IgD-negative memory B cell (primary cell): ENCODE measurements around the gene TARS2. TPM values are rescaled to one million over a fixed set of nuclear protein-coding genes. Genes with fewer than 3 reads are reported as not detected.
A peak's percentile ranks its signal among the peaks of the same experiment; 100 is the strongest.

Experiments used
- H3K27ac Mint-ChIP-seq, 3 donors: one replicate each; pipeline ENCODE4 v1.8.0; 2020 to 2022; ENCODE audit warnings: mild to moderate bottlenecking in 3 of 3, mixed read lengths in 3 of 3, moderate library complexity in 1 of 3
- H3K27me3 Mint-ChIP-seq: one replicate; pipeline ENCODE4 v1.8.0; 2021; ENCODE audit warnings: mixed read lengths
- H3K36me3 Mint-ChIP-seq: one replicate; pipeline ENCODE4 v1.8.0; 2020; ENCODE audit warnings: mild to moderate bottlenecking, mixed read lengths
- H3K4me1 Mint-ChIP-seq, 3 donors: one replicate each; pipeline ENCODE4 v1.8.0; 2020 to 2022; ENCODE audit warnings: mixed read lengths in 3 of 3, mild to moderate bottlenecking in 1 of 3
- H3K4me3 Mint-ChIP-seq, 4 donors: one replicate each; pipeline ENCODE4 v1.8.0; 2020 to 2022; ENCODE audit warnings: mild to moderate bottlenecking in 4 of 4, mixed read lengths in 4 of 4, moderate library complexity in 3 of 4
- H3K9me3 Mint-ChIP-seq, 3 donors: one replicate each; pipeline ENCODE4 v1.8.0; 2020 to 2021; ENCODE audit warnings: mixed read lengths in 3 of 3, mild to moderate bottlenecking in 1 of 3
- polyA plus RNA-seq: library from polyadenylated mRNA; unstranded; fragments of 300-500 nt; fragmentation: Illumina TruSeq; gene quantifications from one replicate; pipeline ENCODE4 v1.2.3, GENCODE V29; 2021

Gene TARS2, protein sequence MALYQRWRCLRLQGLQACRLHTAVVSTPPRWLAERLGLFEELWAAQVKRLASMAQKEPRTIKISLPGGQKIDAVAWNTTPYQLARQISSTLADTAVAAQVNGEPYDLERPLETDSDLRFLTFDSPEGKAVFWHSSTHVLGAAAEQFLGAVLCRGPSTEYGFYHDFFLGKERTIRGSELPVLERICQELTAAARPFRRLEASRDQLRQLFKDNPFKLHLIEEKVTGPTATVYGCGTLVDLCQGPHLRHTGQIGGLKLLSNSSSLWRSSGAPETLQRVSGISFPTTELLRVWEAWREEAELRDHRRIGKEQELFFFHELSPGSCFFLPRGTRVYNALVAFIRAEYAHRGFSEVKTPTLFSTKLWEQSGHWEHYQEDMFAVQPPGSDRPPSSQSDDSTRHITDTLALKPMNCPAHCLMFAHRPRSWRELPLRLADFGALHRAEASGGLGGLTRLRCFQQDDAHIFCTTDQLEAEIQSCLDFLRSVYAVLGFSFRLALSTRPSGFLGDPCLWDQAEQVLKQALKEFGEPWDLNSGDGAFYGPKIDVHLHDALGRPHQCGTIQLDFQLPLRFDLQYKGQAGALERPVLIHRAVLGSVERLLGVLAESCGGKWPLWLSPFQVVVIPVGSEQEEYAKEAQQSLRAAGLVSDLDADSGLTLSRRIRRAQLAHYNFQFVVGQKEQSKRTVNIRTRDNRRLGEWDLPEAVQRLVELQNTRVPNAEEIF
- polyA plus RNA-seq, result 37.4 TPM

DNA sequence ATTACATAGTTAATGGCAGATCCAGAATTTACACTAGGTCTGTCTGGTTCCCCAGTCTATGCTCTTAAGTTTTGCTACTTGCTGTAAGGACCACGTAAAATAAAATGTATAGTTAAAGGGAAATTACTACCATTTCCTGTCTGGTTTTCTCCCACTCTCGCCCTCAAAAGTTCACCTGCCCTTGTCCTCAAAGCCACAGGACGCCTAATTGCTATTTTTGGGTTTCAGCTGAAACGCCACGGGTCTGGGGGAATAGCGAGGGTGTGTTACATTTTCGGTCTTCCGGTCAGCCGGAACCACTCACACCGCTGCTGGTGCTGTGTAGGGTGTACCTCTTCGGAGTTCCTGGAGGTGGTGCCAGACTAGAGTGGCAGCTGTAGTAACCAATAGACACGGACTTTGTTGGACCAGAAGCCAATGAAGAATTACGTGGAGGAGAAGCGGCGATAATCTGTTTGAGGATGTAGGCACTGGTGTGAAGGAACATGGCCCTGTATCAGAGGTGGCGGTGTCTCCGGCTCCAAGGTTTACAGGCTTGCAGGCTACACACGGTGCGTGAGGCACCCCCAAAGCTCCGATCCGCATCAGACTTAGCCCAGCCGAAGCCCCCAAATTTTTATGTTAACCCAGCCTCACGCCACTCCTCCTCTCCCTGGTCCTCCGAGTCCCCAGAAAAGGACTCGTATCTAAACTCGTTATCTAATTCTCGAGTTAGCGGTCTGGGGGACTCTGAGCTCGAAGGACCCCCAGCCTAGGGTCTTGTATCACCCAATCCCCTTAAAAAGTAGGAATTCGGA is at the start of gene TARS2:
TSS of gene TARS2 (plus strand) at position 454 of the 797 bp plus-strand sequence. CDS start at position 486, 32 bp downstream.
- H3K9me3 Mint-ChIP-seq, result no peaks in the 10 kb centered on the region
- peak within 1 kb of the TSS; percentile 93 to 100 (median 98) for H3K4me3 Mint-ChIP-seq
- H3K4me1 Mint-ChIP-seq, result peaks cover 7 to 15% (median 13%) of the 10 kb centered on the region in 3 donors
- H3K27me3 Mint-ChIP-seq, result no peaks in the 10 kb centered on the region
- H3K27ac Mint-ChIP-seq, result peak within 1 kb of the TSS; percentile 67 to 99 (median 99)
- H3K36me3 Mint-ChIP-seq, result peaks cover 6% of the 10 kb centered on the region

DNA sequence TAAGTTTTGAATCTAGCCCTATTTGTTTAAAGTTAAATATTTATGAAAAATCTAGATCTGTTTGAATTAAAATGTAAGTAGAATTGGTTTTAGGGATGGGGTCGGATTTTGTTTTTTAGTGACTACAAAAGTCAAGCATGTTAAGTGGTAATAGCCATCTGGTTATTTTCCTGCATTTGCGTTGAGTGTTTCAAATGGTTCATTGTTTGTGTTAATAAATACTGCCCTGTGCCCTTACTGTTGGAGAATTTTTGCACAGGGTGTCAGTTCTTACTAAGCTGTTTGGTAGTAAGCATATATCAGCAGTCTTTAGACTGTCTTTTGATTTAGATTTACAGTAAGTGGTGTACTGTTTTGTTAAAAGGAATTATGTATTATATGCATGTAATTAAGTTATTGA is 46.1 kb upstream of the TARS2 start:
- H3K27ac Mint-ChIP-seq, result no peak overlapping the region
- peaks cover 8% of the 10 kb centered on the region for H3K36me3 Mint-ChIP-seq
- H3K4me3 Mint-ChIP-seq, result no peak overlapping the region
- no peaks in the 10 kb centered on the region for H3K9me3 Mint-ChIP-seq
- peaks cover 0 to 5% (median 0%) of the 10 kb centered on the region in 3 donors for H3K4me1 Mint-ChIP-seq
- H3K27me3 Mint-ChIP-seq, result no peaks in the 10 kb centered on the region

DNA sequence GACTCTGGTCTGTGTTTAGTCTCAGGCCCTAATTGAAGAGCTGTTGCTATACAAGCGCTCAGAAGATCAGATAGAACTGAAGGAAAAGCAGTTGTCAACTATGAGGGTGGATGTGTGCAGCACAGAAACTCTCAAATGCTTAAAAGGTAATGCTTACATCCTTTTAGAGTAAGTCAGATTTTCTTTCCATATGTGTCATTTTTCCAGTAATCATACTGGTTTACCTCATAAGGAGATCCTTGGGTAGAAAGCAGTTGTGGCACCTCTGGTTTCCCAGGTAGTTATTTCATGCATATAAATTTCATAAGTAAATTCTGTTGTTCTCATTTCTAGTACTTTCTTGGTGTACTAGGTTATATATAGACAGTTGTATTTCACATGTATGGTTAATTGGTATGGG is 43.0 kb upstream of the TARS2 start:
- H3K9me3 Mint-ChIP-seq, result no peaks in the 10 kb centered on the region
- H3K4me3 Mint-ChIP-seq, result no peak overlapping the region
- no peaks in the 10 kb centered on the region for H3K27me3 Mint-ChIP-seq
- peaks cover 0 to 4% (median 0%) of the 10 kb centered on the region in 3 donors for H3K4me1 Mint-ChIP-seq
- peaks cover 4% of the 10 kb centered on the region for H3K36me3 Mint-ChIP-seq
- H3K27ac Mint-ChIP-seq, result no peak overlapping the region

DNA sequence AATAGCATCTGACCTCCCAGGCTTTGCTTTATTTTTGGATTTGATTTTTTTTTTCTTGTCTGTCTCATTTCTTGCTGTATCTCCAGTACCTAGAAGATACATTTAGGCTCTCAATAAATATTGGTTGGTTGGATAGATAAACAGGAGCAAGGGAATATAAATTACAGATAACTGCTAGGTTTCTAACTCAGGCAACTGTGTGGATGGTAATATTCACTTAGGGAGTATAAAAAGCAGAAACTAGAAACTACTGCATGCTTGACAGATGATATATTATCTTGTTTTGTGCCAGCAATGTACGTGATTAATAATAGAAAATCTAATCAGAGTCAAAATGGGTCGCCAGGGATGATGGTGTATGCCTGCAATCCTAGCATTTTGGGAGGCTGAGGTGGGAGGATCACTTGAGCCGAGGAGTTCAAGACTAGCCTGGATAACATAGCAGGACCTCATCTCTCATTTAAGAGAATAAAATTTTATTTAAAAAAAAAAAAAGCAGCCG is 31.0 kb upstream of the TARS2 start:
- H3K9me3 Mint-ChIP-seq, result no peaks in the 10 kb centered on the region
- no peaks in the 10 kb centered on the region for H3K27me3 Mint-ChIP-seq
- H3K4me1 Mint-ChIP-seq, result peaks cover 0 to 2% (median 2%) of the 10 kb centered on the region in 3 donors
- H3K36me3 Mint-ChIP-seq, result no peaks in the 10 kb centered on the region
- no peak overlapping the region for H3K27ac Mint-ChIP-seq
- no peak overlapping the region for H3K4me3 Mint-ChIP-seq

DNA sequence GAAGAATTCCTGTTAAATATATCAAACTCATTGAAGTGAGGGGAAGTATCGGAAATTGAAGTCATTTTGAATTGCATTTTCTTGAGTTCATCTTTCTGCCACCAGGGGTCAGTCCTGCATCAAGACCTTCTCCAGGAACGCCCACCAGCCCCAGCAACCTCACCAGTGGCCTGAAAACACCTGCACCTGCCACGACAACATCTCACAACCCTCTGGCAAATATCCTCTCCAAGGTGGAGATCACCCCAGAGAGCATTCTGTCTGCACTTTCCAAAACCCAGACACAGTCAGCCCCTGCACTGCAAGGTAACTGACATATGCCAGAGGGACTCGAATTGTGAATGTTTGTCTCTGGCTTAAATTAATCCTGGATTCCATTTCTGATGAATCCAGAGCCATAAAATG is 22.8 kb upstream of the TARS2 start:
- H3K27ac Mint-ChIP-seq, result no peak overlapping the region
- peaks cover 3 to 5% (median 4%) of the 10 kb centered on the region in 3 donors for H3K4me1 Mint-ChIP-seq
- no peaks in the 10 kb centered on the region for H3K27me3 Mint-ChIP-seq
- no peak overlapping the region for H3K4me3 Mint-ChIP-seq
- no peaks in the 10 kb centered on the region for H3K9me3 Mint-ChIP-seq
- H3K36me3 Mint-ChIP-seq, result peaks cover 4% of the 10 kb centered on the region

DNA sequence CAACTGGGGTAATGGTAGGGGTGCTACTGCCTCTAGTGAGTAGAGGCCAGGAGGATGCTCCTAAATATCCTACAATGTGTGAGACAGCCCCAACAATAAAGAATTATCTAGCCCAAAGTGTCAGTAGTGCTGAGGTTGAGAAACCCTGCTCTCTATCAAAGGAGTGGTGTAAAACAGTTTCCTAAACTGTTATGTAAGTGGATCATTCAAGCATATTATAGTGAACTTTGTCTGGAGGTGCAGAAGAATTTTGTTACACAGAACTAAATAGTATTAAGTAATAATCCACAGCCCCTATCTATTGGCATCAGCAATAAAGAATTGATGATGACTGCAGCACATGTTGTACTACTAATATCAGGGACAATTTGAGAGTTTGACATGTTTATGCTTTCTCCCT is 20.3 kb upstream of the TARS2 start:
- peaks cover 3 to 5% (median 4%) of the 10 kb centered on the region in 3 donors for H3K4me1 Mint-ChIP-seq
- H3K4me3 Mint-ChIP-seq, result no peak overlapping the region
- H3K27me3 Mint-ChIP-seq, result no peaks in the 10 kb centered on the region
- no peaks in the 10 kb centered on the region for H3K9me3 Mint-ChIP-seq
- H3K27ac Mint-ChIP-seq, result peak overlapping the region in 1 of 3 donors; percentile 60
- peaks cover 5% of the 10 kb centered on the region for H3K36me3 Mint-ChIP-seq

DNA sequence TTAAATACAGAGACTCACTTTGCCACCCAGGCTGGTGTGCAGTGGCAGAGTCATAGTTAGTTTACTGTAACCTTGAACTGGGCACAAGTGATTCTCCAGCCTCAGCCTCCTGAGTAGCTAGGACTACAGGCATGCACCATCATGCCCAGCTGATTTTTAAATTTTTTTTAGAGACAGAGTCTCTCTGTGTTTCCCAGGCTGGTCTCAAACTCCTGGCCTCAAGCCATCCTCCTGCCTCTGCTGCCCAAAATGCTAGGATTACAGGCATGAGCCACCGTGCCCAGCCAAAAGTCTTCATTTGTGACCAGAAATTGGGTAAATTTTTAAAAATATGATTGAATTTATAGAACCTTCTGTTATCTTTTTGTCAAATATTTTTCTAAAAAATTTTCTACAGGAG is 17.9 kb upstream of the TARS2 start:
- H3K4me3 Mint-ChIP-seq, result no peak overlapping the region
- peaks cover 4% of the 10 kb centered on the region for H3K36me3 Mint-ChIP-seq

DNA sequence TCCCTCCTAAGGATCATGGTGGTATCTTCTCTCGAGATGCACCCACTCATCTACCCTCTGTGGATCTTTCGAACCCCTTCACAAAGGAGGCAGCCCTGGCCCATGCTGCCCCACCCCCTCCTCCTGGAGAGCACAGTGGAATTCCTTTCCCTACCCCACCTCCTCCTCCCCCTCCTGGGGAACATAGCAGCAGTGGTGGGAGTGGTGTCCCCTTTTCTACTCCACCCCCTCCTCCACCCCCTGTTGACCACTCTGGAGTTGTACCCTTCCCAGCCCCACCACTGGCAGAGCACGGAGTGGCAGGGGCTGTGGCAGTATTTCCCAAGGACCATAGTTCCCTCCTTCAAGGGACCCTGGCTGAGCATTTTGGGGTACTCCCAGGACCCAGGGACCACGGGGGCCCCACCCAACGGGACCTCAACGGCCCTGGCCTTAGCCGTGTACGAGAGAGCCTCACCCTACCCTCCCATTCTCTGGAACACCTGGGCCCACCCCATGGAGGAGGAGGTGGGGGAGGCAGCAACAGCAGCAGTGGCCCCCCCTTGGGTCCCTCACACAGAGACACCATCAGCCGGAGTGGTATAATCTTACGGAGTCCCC is 14.5 kb upstream of the TARS2 start:
- no peak overlapping the region for H3K4me3 Mint-ChIP-seq
- peak overlapping the region in 1 of 3 donors; percentile 87 for H3K27ac Mint-ChIP-seq
- H3K4me1 Mint-ChIP-seq, result peaks cover 0 to 2% (median 0%) of the 10 kb centered on the region in 3 donors
- H3K27me3 Mint-ChIP-seq, result no peaks in the 10 kb centered on the region
- H3K9me3 Mint-ChIP-seq, result no peaks in the 10 kb centered on the region
- H3K36me3 Mint-ChIP-seq, result peaks cover 2% of the 10 kb centered on the region

More for the DNA sequence above, 17.9 kb upstream of the TARS2 start:
- Mint-ChIP-seq H3K27me3 (no peaks in the 10 kb centered on the region), H3K27ac (no peak overlapping the region), H3K4me1 (peaks cover 2 to 3% (median 2%) of the 10 kb centered on the region in 3 donors), H3K9me3 (no peaks in the 10 kb centered on the region)

DNA sequence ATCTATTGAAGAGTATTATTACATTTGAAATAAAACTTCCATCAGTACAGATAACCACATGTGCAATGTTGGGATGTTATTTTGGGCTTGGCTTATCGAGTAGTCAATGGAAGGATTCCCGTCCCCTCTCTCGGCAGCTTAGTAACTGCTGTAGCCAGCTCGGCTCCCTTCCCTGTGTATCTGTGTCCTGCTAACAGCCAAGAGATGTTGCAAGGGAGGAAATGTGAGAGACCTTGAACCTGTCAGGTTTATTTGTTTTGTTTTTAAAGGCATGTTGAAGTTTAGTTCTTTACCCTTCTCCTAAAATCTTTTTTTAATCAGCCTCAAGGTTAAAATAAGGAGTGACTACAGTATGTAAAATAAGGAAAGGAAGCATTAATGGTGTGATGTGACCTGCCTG is 13.6 kb upstream of the TARS2 start:
- no peak overlapping the region for H3K4me3 Mint-ChIP-seq
- H3K9me3 Mint-ChIP-seq, result no peaks in the 10 kb centered on the region
- H3K27ac Mint-ChIP-seq, result no peak overlapping the region
- H3K4me1 Mint-ChIP-seq, result peaks cover 0 to 8% (median 4%) of the 10 kb centered on the region in 3 donors
- H3K36me3 Mint-ChIP-seq, result peaks cover 2% of the 10 kb centered on the region
- no peaks in the 10 kb centered on the region for H3K27me3 Mint-ChIP-seq

DNA sequence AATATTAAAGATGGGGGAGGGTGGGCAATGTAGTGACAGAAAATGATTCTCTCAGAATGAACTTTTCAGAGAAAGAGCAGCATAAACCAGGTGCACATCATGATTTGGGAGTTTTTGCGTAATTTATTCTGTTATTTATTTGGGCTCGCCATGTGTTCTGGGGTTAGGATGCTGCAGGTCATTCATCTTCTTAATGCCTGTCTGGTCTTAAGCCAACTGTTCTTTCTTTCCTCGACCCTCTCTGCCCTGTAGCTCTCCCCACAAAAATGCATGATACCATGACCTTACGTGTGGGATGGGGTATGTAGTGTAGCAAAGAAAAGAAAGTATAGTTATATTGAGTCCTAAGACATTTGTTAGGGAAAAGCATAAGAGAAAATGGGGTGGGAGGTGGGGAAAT is 12.3 kb upstream of the TARS2 start:
- Mint-ChIP-seq H3K36me3 (peaks cover 2% of the 10 kb centered on the region), H3K27ac (peak overlapping the region in 1 of 3 donors; percentile 43), H3K4me1 (peaks cover 2 to 8% (median 4%) of the 10 kb centered on the region in 3 donors), H3K27me3 (no peaks in the 10 kb centered on the region), H3K4me3 (no peak overlapping the region), H3K9me3 (no peaks in the 10 kb centered on the region)

DNA sequence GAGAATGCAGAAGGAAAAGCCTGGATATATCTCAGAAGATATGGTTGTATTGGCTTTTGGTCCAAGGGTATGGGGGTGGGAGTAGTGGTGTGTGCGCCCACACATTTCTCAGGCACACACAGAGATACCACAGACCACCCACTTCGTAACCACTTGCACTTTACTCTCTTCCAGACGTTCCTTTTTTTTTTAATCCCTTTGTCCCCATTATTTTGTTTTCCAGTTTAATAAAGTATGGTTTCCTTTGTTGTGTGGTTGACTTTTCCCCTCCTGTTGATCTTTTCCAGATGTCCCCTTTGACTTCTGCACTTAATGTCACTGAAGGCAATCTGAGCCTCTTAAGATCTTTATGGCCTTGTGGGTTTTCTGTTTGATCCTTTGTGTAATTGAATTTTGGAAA is 10.5 kb upstream of the TARS2 start:
- Mint-ChIP-seq H3K4me1 (peaks cover 3 to 8% (median 4%) of the 10 kb centered on the region in 3 donors), H3K4me3 (no peak overlapping the region), H3K9me3 (no peaks in the 10 kb centered on the region), H3K36me3 (no peaks in the 10 kb centered on the region), H3K27ac (peak overlapping the region in 2 of 3 donors; percentile 47 to 68), H3K27me3 (no peaks in the 10 kb centered on the region)

DNA sequence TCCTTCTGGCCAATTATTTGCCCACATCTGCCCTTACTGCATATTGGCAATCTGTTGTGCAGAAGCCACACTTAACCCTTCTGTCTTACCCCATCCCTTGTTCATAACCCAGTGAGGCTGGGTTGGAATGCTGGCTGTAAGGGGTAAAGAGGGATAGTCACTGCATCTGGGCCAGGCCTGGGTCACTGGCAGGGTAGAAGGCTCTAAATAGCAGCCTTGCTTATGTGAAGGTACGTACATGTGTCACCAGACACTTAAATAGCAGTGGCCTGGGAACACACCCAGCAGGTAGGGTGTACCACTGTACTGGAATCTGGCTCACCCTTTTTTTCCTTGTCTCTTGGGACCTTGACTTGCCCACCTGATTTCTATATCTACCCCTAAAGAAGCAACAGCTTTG is 9.9 kb upstream of the TARS2 start:
- H3K36me3 Mint-ChIP-seq, result no peaks in the 10 kb centered on the region
- H3K27me3 Mint-ChIP-seq, result no peaks in the 10 kb centered on the region
- peaks cover 3 to 8% (median 4%) of the 10 kb centered on the region in 3 donors for H3K4me1 Mint-ChIP-seq
- H3K27ac Mint-ChIP-seq, result peak overlapping the region in 2 of 3 donors; percentile 47 to 65
- no peak overlapping the region for H3K4me3 Mint-ChIP-seq
- no peaks in the 10 kb centered on the region for H3K9me3 Mint-ChIP-seq

DNA sequence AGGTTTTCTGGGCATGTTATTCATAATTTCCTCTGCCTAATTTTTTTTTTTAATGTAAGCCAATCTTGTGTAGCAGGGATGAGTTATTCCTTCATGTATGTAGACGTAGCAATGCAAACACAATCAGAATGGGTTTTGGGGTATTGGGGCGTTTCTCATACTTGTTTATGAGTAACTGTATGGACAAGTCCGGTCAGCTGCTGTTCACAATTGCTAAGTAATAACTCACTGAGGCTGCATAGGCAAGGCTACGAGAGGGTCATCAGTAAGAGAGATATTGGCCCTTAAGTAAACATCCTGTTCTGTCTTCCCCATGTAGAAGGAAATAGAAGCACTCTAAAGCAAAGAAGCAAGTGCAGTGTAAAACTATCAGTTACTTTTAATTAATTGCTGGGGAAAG is 9.5 kb upstream of the TARS2 start:
- peak overlapping the region in 2 of 3 donors; percentile 33 to 65 for H3K27ac Mint-ChIP-seq
- no peak overlapping the region for H3K4me3 Mint-ChIP-seq
- H3K4me1 Mint-ChIP-seq, result peaks cover 3 to 8% (median 4%) of the 10 kb centered on the region in 3 donors
- no peaks in the 10 kb centered on the region for H3K9me3 Mint-ChIP-seq
- H3K27me3 Mint-ChIP-seq, result no peaks in the 10 kb centered on the region
- H3K36me3 Mint-ChIP-seq, result no peaks in the 10 kb centered on the region

DNA sequence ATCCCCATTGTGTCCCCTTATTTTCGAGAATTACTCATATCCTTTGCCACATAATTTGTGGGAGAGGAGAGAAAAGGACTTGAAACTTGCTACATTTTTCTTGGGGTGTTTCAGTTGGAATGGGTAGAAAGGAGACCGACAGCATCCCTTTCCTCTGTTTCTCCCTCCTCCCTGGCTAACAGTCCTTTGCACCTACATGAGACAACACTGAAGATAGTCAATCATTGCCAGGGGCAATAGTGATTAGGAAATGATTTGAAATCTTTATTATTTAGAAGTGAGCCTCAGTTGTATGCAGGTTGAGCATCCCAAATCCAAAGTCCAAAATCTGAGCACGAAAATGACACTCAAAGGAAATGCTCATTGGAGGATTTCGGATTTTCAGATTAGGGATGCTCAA is 7.8 kb upstream of the TARS2 start:
- Mint-ChIP-seq H3K27me3 (no peaks in the 10 kb centered on the region), H3K4me1 (peaks cover 3 to 8% (median 4%) of the 10 kb centered on the region in 3 donors), H3K9me3 (no peaks in the 10 kb centered on the region), H3K4me3 (no peak overlapping the region), H3K36me3 (no peaks in the 10 kb centered on the region), H3K27ac (peak overlapping the region in 2 of 3 donors; percentile 0 to 26)
